HEK293 (cell line): Measurements from ENCODE around the gene DDN.
A peak's percentile ranks its signal among the peaks of the same experiment; 100 is the strongest.

Experiments
- GLIS1 ChIP-seq: fragments of 450-650 bp; formaldehyde crosslinking; IDR thresholded peaks from 2 replicates; pipeline ENCODE4 v1.5.1; 2016; ENCODE audit warnings: missing biosample characterization, missing genetic modification characterization
- MYNN ChIP-seq: fragments of 450-650 bp; formaldehyde crosslinking; IDR thresholded peaks from 2 replicates; pipeline ENCODE4 v1.5.1; 2016; ENCODE audit warnings: missing biosample characterization, missing genetic modification characterization, borderline replicate concordance
- OSR2 ChIP-seq: fragments of 450-650 bp; formaldehyde crosslinking; IDR thresholded peaks from 2 replicates; pipeline ENCODE4 v1.5.1; 2016; ENCODE audit warnings: missing biosample characterization, missing genetic modification characterization
- SCRT1 ChIP-seq: fragments of 450-650 bp; formaldehyde crosslinking; IDR thresholded peaks from 2 replicates; pipeline ENCODE4 v1.5.1; 2016; ENCODE audit warnings: missing biosample characterization, missing genetic modification characterization, borderline replicate concordance
- SP2 ChIP-seq: fragments of 450-650 bp; formaldehyde crosslinking; IDR thresholded peaks from 2 replicates; pipeline ENCODE4 v1.5.1; 2016; ENCODE audit warnings: missing biosample characterization, missing genetic modification characterization
- ZBTB7A ChIP-seq: fragments of 450-650 bp; formaldehyde crosslinking; IDR thresholded peaks from 2 replicates; pipeline ENCODE4 v1.5.1; 2016; ENCODE audit warnings: low read depth, missing biosample characterization, missing genetic modification characterization
- ZEB2 ChIP-seq: fragments of 450-650 bp; formaldehyde crosslinking; IDR thresholded peaks from 2 replicates; pipeline ENCODE4 v1.5.1; 2016; ENCODE audit warnings: missing biosample characterization, missing genetic modification characterization
- ZFHX2 ChIP-seq: fragments of 450-650 bp; formaldehyde crosslinking; conservative IDR thresholded peaks from 2 replicates; pipeline ENCODE4 v1.5.1; 2016; ENCODE audit warnings: missing biosample characterization, missing genetic modification characterization
- ZFP3 ChIP-seq: fragments of 450-650 bp; formaldehyde crosslinking; IDR thresholded peaks from 2 replicates; pipeline ENCODE4 v1.5.1; 2016; ENCODE audit warnings: low read depth, missing biosample characterization, missing genetic modification characterization
- ZNF140 ChIP-seq: fragments of 450-650 bp; formaldehyde crosslinking; IDR thresholded peaks from 2 replicates; pipeline ENCODE4 v1.5.1; 2016; ENCODE audit warnings: missing biosample characterization, missing genetic modification characterization
- ZNF214 ChIP-seq: fragments of 450-650 bp; formaldehyde crosslinking; IDR thresholded peaks from 2 replicates; pipeline ENCODE4 v1.5.1; 2017; ENCODE audit warnings: missing biosample characterization, mild to moderate bottlenecking, missing genetic modification characterization, borderline replicate concordance
- ZNF23 ChIP-seq: fragments of 450-650 bp; formaldehyde crosslinking; IDR thresholded peaks from 2 replicates; pipeline ENCODE4 v1.5.1; 2016; ENCODE audit warnings: missing biosample characterization, missing genetic modification characterization, borderline replicate concordance
- ZNF24 ChIP-seq: fragments of 450-650 bp; formaldehyde crosslinking; IDR thresholded peaks from 2 replicates; pipeline ENCODE4 v1.5.1; 2016; ENCODE audit warnings: missing biosample characterization, missing genetic modification characterization
- ZNF266 ChIP-seq: fragments of 450-650 bp; formaldehyde crosslinking; IDR thresholded peaks from 2 replicates; pipeline ENCODE4 v1.5.1; 2016; ENCODE audit warnings: missing biosample characterization, missing genetic modification characterization, low read depth
- ZNF350 ChIP-seq: fragments of 450-650 bp; formaldehyde crosslinking; IDR thresholded peaks from 2 replicates; pipeline ENCODE4 v1.5.0; 2017; ENCODE audit warnings: missing biosample characterization, mild to moderate bottlenecking, missing genetic modification characterization
- ZNF433 ChIP-seq: fragments of 450-650 bp; formaldehyde crosslinking; IDR thresholded peaks from 2 replicates; pipeline ENCODE4 v1.5.1; 2016; ENCODE audit warnings: missing biosample characterization, missing genetic modification characterization, low read depth
- ZNF623 ChIP-seq: fragments of 450-650 bp; formaldehyde crosslinking; IDR thresholded peaks from 2 replicates; pipeline ENCODE4 v1.5.1; 2016; ENCODE audit warnings: missing biosample characterization, missing genetic modification characterization
- ZNF768 ChIP-seq: fragments of 450-650 bp; formaldehyde crosslinking; IDR thresholded peaks from 2 replicates; pipeline ENCODE4 v1.5.1; 2018; ENCODE audit warnings: missing biosample characterization, mild to moderate bottlenecking, missing genetic modification characterization
- TF ChIP-seq, protein P1 (sequence below): fragments of 450-650 bp; IDR thresholded peaks from 2 replicates; pipeline ENCODE4 v1.5.1; 2018; ENCODE audit warnings: missing biosample characterization, mild to moderate bottlenecking, missing genetic modification characterization
- TF ChIP-seq, protein P2 (sequence below): fragments of 450-650 bp; formaldehyde crosslinking; IDR thresholded peaks from 2 replicates; pipeline ENCODE4 v1.5.1; 2016; ENCODE audit warnings: missing biosample characterization, missing genetic modification characterization
- TF ChIP-seq, protein P3 (sequence below): fragments of 450-650 bp; formaldehyde crosslinking; IDR thresholded peaks from 2 replicates; pipeline ENCODE4 v1.5.1; 2016; ENCODE audit warnings: missing biosample characterization, missing genetic modification characterization
- TF ChIP-seq, protein P4 (sequence below): fragments of 450-650 bp; formaldehyde crosslinking; IDR thresholded peaks from 2 replicates; pipeline ENCODE4 v1.5.1; 2016; ENCODE audit warnings: missing biosample characterization, missing genetic modification characterization
- TF ChIP-seq, protein P5 (sequence below): fragments of 450-650 bp; formaldehyde crosslinking; IDR thresholded peaks from 2 replicates; pipeline ENCODE4 v1.5.1; 2017; ENCODE audit warnings: missing biosample characterization, missing genetic modification characterization
- TF ChIP-seq, protein P6 (sequence below): fragments of 450-650 bp; formaldehyde crosslinking; IDR thresholded peaks from 2 replicates; pipeline ENCODE4 v1.5.1; 2016; ENCODE audit warnings: missing biosample characterization, missing genetic modification characterization
- TF ChIP-seq, protein P7 (sequence below): fragments of 450-650 bp; IDR thresholded peaks from 2 replicates; pipeline ENCODE4 v1.5.1; 2018; ENCODE audit warnings: missing biosample characterization, missing genetic modification characterization

DDN gene

DNA sequence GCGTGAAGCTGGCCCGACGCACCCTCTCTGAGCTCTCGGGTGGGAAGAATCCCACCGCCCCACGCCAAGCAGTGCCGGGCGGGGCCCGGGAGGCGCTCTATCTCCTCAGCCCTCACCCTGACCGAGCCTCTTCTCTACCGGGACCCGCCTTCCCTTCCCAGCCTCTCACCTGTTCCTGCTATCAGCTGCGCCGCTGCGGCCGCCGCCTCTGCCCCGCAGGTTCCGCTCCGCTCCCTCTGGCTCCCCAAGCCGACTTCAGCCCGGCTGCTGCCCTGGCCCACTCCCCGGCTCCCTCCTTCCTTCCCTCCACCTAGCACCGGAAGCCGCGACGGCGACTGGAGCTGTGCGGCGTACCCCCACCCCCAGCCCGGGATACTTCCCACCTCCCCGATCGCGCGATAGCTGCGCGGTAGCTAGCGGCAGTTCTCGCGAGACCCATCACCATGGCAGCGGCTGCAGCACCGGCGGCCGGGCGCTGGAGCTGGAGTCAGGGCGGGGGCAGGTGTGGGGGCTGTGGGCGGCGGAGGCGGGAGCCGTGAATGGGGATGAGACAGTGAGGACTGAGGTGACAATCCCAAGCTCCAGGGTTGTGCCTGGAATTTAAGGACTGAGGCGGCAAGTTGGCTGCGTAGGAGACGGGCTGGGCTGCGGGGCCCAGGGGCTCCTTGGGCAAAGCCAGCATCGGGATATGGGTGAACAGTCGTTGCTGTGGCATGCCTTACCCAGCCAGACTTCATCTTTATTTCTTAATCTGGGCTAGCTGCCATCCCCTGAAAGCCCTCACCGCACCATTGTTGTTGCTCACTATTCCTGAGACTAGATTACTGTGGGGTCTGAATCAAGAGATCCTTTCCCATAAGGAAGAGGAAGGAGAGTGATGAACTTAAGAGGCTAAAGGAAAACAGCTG is 41.8 kb downstream of the DDN start, which contains the start of gene ARF3 (continued):
- TF ChIP-seq, protein P1, sequence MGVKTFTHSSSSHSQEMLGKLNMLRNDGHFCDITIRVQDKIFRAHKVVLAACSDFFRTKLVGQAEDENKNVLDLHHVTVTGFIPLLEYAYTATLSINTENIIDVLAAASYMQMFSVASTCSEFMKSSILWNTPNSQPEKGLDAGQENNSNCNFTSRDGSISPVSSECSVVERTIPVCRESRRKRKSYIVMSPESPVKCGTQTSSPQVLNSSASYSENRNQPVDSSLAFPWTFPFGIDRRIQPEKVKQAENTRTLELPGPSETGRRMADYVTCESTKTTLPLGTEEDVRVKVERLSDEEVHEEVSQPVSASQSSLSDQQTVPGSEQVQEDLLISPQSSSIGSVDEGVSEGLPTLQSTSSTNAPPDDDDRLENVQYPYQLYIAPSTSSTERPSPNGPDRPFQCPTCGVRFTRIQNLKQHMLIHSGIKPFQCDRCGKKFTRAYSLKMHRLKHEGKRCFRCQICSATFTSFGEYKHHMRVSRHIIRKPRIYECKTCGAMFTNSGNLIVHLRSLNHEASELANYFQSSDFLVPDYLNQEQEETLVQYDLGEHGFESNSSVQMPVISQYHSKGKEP (tag by site-specific recombination), result peak; percentile 78
- TF ChIP-seq GLIS1 (tag by site-specific recombination) (peak; percentile 41), ZNF23 (tag by site-specific recombination) (no peak), ZNF623 (no peak), OSR2 (tag by site-specific recombination) (peak; percentile 41; the same call in 1 of the 2 replicates), ZFHX2 (peak; percentile 98), MYNN (tag by site-specific recombination) (0 out of 2 replicates have a peak, but pooled peaks have one; percentile 31), ZEB2 (tag by site-specific recombination) (peak; percentile 78), ZNF266 (tag by site-specific recombination) (no peak), SP2 (peak; percentile 97), SCRT1 (no peak), ZBTB7A (tag by site-specific recombination) (0 out of 2 replicates have a peak, but pooled peaks have one; percentile 6), ZNF768 (no peak), ZFP3 (tag by site-specific recombination) (no peak), ZNF214 (no peak), ZNF433 (tag by site-specific recombination) (no peak), ZNF140 (tag by site-specific recombination) (no peak), ZNF24 (tag by site-specific recombination) (no peak), ZNF350 (tag by site-specific recombination) (no peak)
- TF ChIP-seq, protein P2, sequence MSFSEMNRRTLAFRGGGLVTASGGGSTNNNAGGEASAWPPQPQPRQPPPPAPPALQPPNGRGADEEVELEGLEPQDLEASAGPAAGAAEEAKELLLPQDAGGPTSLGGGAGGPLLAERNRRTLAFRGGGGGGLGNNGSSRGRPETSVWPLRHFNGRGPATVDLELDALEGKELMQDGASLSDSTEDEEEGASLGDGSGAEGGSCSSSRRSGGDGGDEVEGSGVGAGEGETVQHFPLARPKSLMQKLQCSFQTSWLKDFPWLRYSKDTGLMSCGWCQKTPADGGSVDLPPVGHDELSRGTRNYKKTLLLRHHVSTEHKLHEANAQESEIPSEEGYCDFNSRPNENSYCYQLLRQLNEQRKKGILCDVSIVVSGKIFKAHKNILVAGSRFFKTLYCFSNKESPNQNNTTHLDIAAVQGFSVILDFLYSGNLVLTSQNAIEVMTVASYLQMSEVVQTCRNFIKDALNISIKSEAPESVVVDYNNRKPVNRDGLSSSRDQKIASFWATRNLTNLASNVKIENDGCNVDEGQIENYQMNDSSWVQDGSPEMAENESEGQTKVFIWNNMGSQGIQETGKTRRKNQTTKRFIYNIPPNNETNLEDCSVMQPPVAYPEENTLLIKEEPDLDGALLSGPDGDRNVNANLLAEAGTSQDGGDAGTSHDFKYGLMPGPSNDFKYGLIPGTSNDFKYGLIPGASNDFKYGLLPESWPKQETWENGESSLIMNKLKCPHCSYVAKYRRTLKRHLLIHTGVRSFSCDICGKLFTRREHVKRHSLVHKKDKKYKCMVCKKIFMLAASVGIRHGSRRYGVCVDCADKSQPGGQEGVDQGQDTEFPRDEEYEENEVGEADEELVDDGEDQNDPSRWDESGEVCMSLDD (tag by site-specific recombination), result peak; percentile 89
- TF ChIP-seq, protein P3, sequence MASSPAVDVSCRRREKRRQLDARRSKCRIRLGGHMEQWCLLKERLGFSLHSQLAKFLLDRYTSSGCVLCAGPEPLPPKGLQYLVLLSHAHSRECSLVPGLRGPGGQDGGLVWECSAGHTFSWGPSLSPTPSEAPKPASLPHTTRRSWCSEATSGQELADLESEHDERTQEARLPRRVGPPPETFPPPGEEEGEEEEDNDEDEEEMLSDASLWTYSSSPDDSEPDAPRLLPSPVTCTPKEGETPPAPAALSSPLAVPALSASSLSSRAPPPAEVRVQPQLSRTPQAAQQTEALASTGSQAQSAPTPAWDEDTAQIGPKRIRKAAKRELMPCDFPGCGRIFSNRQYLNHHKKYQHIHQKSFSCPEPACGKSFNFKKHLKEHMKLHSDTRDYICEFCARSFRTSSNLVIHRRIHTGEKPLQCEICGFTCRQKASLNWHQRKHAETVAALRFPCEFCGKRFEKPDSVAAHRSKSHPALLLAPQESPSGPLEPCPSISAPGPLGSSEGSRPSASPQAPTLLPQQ (tag by site-specific recombination), result peak; percentile 53
- TF ChIP-seq, protein P4, sequence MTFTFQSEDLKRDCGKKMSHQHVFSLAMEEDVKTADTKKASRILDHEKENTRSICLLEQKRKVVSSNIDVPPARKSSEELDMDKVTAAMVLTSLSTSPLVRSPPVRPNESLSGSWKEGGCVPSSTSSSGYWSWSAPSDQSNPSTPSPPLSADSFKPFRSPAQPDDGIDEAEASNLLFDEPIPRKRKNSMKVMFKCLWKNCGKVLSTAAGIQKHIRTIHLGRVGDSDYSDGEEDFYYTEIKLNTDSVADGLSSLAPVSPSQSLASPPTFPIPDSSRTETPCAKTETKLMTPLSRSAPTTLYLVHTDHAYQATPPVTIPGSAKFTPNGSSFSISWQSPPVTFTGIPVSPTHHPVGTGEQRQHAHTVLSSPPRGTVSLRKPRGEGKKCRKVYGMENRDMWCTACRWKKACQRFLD (tag by site-specific recombination), result peak; percentile 16; the same call in 1 of the 2 replicates
- TF ChIP-seq, protein P5, sequence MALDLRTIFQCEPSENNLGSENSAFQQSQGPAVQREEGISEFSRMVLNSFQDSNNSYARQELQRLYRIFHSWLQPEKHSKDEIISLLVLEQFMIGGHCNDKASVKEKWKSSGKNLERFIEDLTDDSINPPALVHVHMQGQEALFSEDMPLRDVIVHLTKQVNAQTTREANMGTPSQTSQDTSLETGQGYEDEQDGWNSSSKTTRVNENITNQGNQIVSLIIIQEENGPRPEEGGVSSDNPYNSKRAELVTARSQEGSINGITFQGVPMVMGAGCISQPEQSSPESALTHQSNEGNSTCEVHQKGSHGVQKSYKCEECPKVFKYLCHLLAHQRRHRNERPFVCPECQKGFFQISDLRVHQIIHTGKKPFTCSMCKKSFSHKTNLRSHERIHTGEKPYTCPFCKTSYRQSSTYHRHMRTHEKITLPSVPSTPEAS (tag by site-specific recombination), result no peak
- TF ChIP-seq, protein P6, sequence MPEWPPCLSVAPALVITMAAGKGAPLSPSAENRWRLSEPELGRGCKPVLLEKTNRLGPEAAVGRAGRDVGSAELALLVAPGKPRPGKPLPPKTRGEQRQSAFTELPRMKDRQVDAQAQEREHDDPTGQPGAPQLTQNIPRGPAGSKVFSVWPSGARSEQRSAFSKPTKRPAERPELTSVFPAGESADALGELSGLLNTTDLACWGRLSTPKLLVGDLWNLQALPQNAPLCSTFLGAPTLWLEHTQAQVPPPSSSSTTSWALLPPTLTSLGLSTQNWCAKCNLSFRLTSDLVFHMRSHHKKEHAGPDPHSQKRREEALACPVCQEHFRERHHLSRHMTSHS, result no peak
- TF ChIP-seq, protein P7, sequence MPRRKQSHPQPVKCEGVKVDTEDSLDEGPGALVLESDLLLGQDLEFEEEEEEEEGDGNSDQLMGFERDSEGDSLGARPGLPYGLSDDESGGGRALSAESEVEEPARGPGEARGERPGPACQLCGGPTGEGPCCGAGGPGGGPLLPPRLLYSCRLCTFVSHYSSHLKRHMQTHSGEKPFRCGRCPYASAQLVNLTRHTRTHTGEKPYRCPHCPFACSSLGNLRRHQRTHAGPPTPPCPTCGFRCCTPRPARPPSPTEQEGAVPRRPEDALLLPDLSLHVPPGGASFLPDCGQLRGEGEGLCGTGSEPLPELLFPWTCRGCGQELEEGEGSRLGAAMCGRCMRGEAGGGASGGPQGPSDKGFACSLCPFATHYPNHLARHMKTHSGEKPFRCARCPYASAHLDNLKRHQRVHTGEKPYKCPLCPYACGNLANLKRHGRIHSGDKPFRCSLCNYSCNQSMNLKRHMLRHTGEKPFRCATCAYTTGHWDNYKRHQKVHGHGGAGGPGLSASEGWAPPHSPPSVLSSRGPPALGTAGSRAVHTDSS (tag by site-specific recombination), result no peak; the same call in 1 of the 2 replicates
